CD4-positive, alpha-beta T cell (primary cell): Measurements from ENCODE around the gene GALNT14. TPM values are rescaled to one million over a fixed set of nuclear protein-coding genes. Genes with fewer than 3 reads are reported as not detected.

Experiments used
- ATAC-seq: fragments of 200-7000 bp; cut with Tn5 transposase; one replicate; pipeline ENCODE4 v1.10.0; 2022; ENCODE audit warnings: mild to moderate bottlenecking; ENCODE audit not compliant: poor library complexity
- CTCF ChIA-PET: fragments of 350-600 bp; sonication (Branson Sonifier 250); formaldehyde crosslinking; loops from one replicate; lab custom pipeline; 2021; ENCODE audit warnings: antibody characterized with exemption, inconsistent platforms; lab: Charles Lee
- POLR2A ChIA-PET: fragments of 350-600 bp; sonication (Branson Sonifier 250); formaldehyde crosslinking; loops from one replicate; lab custom pipeline; 2021; ENCODE audit warnings: antibody characterized with exemption, inconsistent platforms; lab: Charles Lee
- DNase-seq, 14 experiments: peaks; one replicate each; pipeline ENCODE4 v3.0.0-alpha.2; 2013 to 2020; ENCODE audit warnings: mixed read lengths in 2 of 14
- H3K27ac ChIP-seq, 2 donors: one replicate each; pipeline versions ENCODE4 v1.5.1 to v1.7.0; 2013; ENCODE audit warnings: low read length in 2 of 2, low read depth in 1 of 2, mild to moderate bottlenecking in 1 of 2
- H3K27me3 ChIP-seq, 2 experiments: 1 replicate in 1 of 2; 2 replicates in 1 of 2; pipeline versions ENCODE4 v1.6.1 to v1.7.0; 2013; ENCODE audit warnings: low read length in 2 of 2, control low read depth in 1 of 2, mild to moderate bottlenecking in 1 of 2, moderate library complexity in 1 of 2; ENCODE audit not compliant: insufficient read depth in 2 of 2, control insufficient read depth in 1 of 2
- H3K36me3 ChIP-seq: one replicate; pipeline ENCODE4 v1.6.1; 2013; ENCODE audit warnings: low read length, control low read depth; ENCODE audit not compliant: insufficient read depth
- H3K4me1 ChIP-seq: one replicate; pipeline ENCODE4 v1.6.1; 2013; ENCODE audit warnings: low read length, control low read depth; ENCODE audit not compliant: insufficient read depth
- H3K4me3 ChIP-seq: one replicate; pipeline ENCODE4 v1.5.1; 2013; ENCODE audit warnings: mild to moderate bottlenecking, low read length, moderate library complexity
- H3K9me3 ChIP-seq, 2 experiments: 1 replicate in 1 of 2; 2 replicates in 1 of 2; pipeline versions ENCODE4 v1.6.1 to v1.7.0; 2013; ENCODE audit warnings: low read length in 2 of 2, mild to moderate bottlenecking in 2 of 2, control low read depth in 1 of 2, moderate library complexity in 1 of 2; ENCODE audit not compliant: control insufficient read depth in 1 of 2, insufficient read depth in 1 of 2
- H3K27ac Mint-ChIP-seq: one replicate; pipeline ENCODE4 v1.8.0; 2020; ENCODE audit warnings: mixed read lengths
- H3K27me3 Mint-ChIP-seq: one replicate; pipeline ENCODE4 v1.8.0; 2021; ENCODE audit warnings: mixed read lengths
- H3K36me3 Mint-ChIP-seq: one replicate; pipeline ENCODE4 v1.8.0; 2021; ENCODE audit warnings: low read depth, mixed read lengths
- H3K4me1 Mint-ChIP-seq: one replicate; pipeline ENCODE4 v1.8.0; 2021; ENCODE audit warnings: low read depth, mixed read lengths
- H3K4me3 Mint-ChIP-seq: one replicate; pipeline ENCODE4 v1.8.0; 2020; ENCODE audit warnings: mild to moderate bottlenecking, mixed read lengths
- H3K9me3 Mint-ChIP-seq: one replicate; pipeline ENCODE4 v1.8.0; 2020; ENCODE audit warnings: mixed read lengths
- CTCF ChIP-seq: fragments of 200-600 bp; IDR thresholded peaks from one replicate; pipeline ENCODE4 v1.8.0; 2022; ENCODE audit warnings: antibody characterized with exemption, mild to moderate bottlenecking
- intact Hi-C, 2 experiments: fragments of 100-400 bp; cut with DNase I in 1 of 2; cut with micrococcal nuclease in 1 of 2; formaldehyde crosslinking; loops; one replicate each; pipeline versions ENCODE4 v1.15.1 to v1.9.0; 2023 to 2025; cut with DNase I, micrococcal nuclease
- total RNA-seq, 174 experiments: library from RNA in 2 of 174; stranded (reverse) in 2 of 174; gene quantifications; one replicate each; pipeline ENCODE4 v1.2.3 and lab custom pipeline; 2021 to 2026

GALNT14 gene
- total RNA-seq, 2 experiments from 2014 or later: not detected

GRCh38 chr2:31137211-31138036 is 816 bp downstream of the GALNT14 start:
- POLR2A ChIA-PET: no interaction called here
- peaks cover 52 to 61% of the 10 kb centered on the region in 2 experiments for H3K27me3 ChIP-seq
- DNase-seq (no peak), ATAC-seq (no peak)
- peak overlapping the region; percentile 36 for H3K4me3 ChIP-seq
- H3K27ac Mint-ChIP-seq: no peak overlapping the region
- no peaks in the 10 kb centered on the region for H3K9me3 ChIP-seq
- H3K9me3 Mint-ChIP-seq: no peaks in the 10 kb centered on the region
- intact Hi-C loops: no loop called here
- H3K4me3 Mint-ChIP-seq: peak overlapping the region; percentile 46
- peaks cover 14% of the 10 kb centered on the region for H3K4me1 ChIP-seq
- TF ChIP-seq CTCF: no peak
- peaks cover 7% of the 10 kb centered on the region for H3K4me1 Mint-ChIP-seq
- no peak overlapping the region for H3K27ac ChIP-seq
- CTCF ChIA-PET: no interaction called here
- peaks cover 71% of the 10 kb centered on the region for H3K27me3 Mint-ChIP-seq
- no peaks in the 10 kb centered on the region for H3K36me3 ChIP-seq
- H3K36me3 Mint-ChIP-seq: no peaks in the 10 kb centered on the region

GRCh38 chr2:31136732-31137131 is 1.5 kb downstream of the GALNT14 start:
- Histone ChIP-seq H3K4me1 (peaks cover 14% of the 10 kb centered on the region), H3K36me3 (no peaks in the 10 kb centered on the region), H3K27me3 (peaks cover 52 to 61% of the 10 kb centered on the region in 2 experiments), H3K27ac (no peak overlapping the region), H3K4me3 (no peak overlapping the region), H3K9me3 (no peaks in the 10 kb centered on the region)
- no peak for DNase-seq
- Mint-ChIP-seq H3K27me3 (peaks cover 68% of the 10 kb centered on the region), H3K27ac (no peak overlapping the region), H3K4me3 (peak overlapping the region; percentile 8), H3K36me3 (no peaks in the 10 kb centered on the region), H3K9me3 (no peaks in the 10 kb centered on the region), H3K4me1 (peaks cover 7% of the 10 kb centered on the region)
- intact Hi-C loops: no loop called here
- CTCF ChIA-PET: no interaction called here
- POLR2A ChIA-PET: no interaction called here
- ATAC-seq: no peak
- TF ChIP-seq CTCF: no peak

- no peaks in the 10 kb centered on the region for H3K36me3 Mint-ChIP-seq
- H3K27me3 Mint-ChIP-seq: peaks cover 69% of the 10 kb centered on the region
- H3K9me3 ChIP-seq: no peaks in the 10 kb centered on the region
- no peaks in the 10 kb centered on the region for H3K9me3 Mint-ChIP-seq
- ATAC-seq (no peak), DNase-seq (no peak)
- peaks cover 47 to 60% of the 10 kb centered on the region in 2 experiments for H3K27me3 ChIP-seq
- H3K4me3 Mint-ChIP-seq: no peak overlapping the region
- H3K4me3 ChIP-seq: no peak overlapping the region
- POLR2A ChIA-PET: no interaction called here
- no peaks in the 10 kb centered on the region for H3K36me3 ChIP-seq
- peaks cover 14% of the 10 kb centered on the region for H3K4me1 ChIP-seq
- H3K4me1 Mint-ChIP-seq: peaks cover 7% of the 10 kb centered on the region
- intact Hi-C loops: no loop called here
- H3K27ac Mint-ChIP-seq: no peak overlapping the region
- no peak overlapping the region for H3K27ac ChIP-seq
- no peak for TF ChIP-seq CTCF
- CTCF ChIA-PET: no interaction called here
These were observed 2.2 kb downstream of the GALNT14 start for GRCh38 chr2:31136000-31136399.
